K562 (cell line): Measurements from ENCODE around the gene RESP18. TPM values are rescaled to one million over a fixed set of nuclear protein-coding genes. Genes with fewer than 3 reads are reported as not detected.

Experiments used
- CXXC5 ChIP-seq: fragments of 250-450 bp; sonication (Bioruptor Pico); IDR thresholded peaks from 2 replicates; pipeline ENCODE4 v1.8.0; 2022; ENCODE audit warnings: inconsistent platforms, mild to moderate bottlenecking, moderate library complexity
- POLR2B ChIP-seq: fragments of 450-650 bp; IDR thresholded peaks from 2 replicates; pipeline ENCODE4 v1.6.1; 2018; ENCODE audit warnings: low read depth; ENCODE audit not compliant: partially characterized antibody
- USF2 ChIP-seq: sonication (generic); formaldehyde crosslinking; IDR thresholded peaks from 2 replicates; pipeline ENCODE4 v1.5.0; 2020; ENCODE audit warnings: missing genetic modification reagents
- ZNF324 ChIP-seq: fragments of 250-450 bp; sonication (Bioruptor Pico); IDR thresholded peaks from 2 replicates; pipeline ENCODE4 v1.4.0; 2020; ENCODE audit warnings: mild to moderate bottlenecking
- ZNF644 ChIP-seq: fragments of 200-800 bp; sonication (Bioruptor generic); IDR thresholded peaks from 2 replicates; pipeline ENCODE4 v1.6.1; 2016; ENCODE audit warnings: low read depth, missing genetic modification characterization, missing compliant biosample characterization
- polyA plus RNA-seq, 8 experiments: library from polyadenylated mRNA; depleted of rRNA in 4 of 8; stranded (reverse) in 5 of 8; unstranded in 3 of 8; fragments of >200 nt; fragmentation: Nextera tagmentation in 2 of 8; fragmentation: Illumina TruSeq in 1 of 8; extraction: Ambion mirVana in 2 of 8; extraction: Trizol in 1 of 8; gene quantifications; 2 replicates each; pipeline versions ENCODE4 v1.2.1 to v1.2.3, GENCODE V29; 2011 to 2014; ENCODE audit warnings: inconsistent platforms in 1 of 8, missing spikeins in 1 of 8
- total RNA-seq, 7 experiments: library from RNA; depleted of rRNA in 6 of 7; stranded (reverse); fragments of >200 nt in 6 of 7; fragmentation: Illumina TruSeq in 2 of 7; extraction: Trizol in 2 of 7; gene quantifications; 2 replicates each; pipeline versions ENCODE4 v1.2.1 to v1.2.3, GENCODE V29; 2011 to 2021; ENCODE audit warnings: low replicate concordance in 1 of 7
- TF ChIP-seq, protein P1 (sequence below): fragments of 250-450 bp; sonication (Bioruptor Pico); IDR thresholded peaks from 2 replicates; pipeline ENCODE4 v1.4.0; 2020

The RESP18 gene
- total and polyA plus RNA-seq, 9 of the 15 experiments (the other 6 are each of a cell fraction or from before 2014, with no cell fraction given), result not detected

DNA sequence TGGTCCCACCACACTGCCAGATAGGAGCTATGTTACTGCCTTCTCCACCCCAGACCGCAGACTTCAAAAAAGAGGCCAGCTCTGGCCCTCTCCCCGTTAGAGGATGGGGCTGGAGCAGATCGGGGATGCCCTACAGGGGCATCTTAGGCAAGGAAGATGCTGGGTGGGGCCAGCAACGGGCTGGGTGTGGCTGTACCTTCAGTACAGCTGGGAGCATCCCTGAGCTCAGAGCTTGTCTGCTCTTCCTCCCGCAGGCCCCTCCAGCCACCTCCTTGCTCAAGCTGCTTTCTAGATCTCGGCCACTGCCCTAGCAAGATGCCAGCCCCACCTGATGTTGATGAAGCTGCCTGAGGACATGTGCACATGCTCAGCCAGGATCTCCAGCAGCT is 33.2 kb downstream of the RESP18 start (continued):
- TF ChIP-seq, protein P1, sequence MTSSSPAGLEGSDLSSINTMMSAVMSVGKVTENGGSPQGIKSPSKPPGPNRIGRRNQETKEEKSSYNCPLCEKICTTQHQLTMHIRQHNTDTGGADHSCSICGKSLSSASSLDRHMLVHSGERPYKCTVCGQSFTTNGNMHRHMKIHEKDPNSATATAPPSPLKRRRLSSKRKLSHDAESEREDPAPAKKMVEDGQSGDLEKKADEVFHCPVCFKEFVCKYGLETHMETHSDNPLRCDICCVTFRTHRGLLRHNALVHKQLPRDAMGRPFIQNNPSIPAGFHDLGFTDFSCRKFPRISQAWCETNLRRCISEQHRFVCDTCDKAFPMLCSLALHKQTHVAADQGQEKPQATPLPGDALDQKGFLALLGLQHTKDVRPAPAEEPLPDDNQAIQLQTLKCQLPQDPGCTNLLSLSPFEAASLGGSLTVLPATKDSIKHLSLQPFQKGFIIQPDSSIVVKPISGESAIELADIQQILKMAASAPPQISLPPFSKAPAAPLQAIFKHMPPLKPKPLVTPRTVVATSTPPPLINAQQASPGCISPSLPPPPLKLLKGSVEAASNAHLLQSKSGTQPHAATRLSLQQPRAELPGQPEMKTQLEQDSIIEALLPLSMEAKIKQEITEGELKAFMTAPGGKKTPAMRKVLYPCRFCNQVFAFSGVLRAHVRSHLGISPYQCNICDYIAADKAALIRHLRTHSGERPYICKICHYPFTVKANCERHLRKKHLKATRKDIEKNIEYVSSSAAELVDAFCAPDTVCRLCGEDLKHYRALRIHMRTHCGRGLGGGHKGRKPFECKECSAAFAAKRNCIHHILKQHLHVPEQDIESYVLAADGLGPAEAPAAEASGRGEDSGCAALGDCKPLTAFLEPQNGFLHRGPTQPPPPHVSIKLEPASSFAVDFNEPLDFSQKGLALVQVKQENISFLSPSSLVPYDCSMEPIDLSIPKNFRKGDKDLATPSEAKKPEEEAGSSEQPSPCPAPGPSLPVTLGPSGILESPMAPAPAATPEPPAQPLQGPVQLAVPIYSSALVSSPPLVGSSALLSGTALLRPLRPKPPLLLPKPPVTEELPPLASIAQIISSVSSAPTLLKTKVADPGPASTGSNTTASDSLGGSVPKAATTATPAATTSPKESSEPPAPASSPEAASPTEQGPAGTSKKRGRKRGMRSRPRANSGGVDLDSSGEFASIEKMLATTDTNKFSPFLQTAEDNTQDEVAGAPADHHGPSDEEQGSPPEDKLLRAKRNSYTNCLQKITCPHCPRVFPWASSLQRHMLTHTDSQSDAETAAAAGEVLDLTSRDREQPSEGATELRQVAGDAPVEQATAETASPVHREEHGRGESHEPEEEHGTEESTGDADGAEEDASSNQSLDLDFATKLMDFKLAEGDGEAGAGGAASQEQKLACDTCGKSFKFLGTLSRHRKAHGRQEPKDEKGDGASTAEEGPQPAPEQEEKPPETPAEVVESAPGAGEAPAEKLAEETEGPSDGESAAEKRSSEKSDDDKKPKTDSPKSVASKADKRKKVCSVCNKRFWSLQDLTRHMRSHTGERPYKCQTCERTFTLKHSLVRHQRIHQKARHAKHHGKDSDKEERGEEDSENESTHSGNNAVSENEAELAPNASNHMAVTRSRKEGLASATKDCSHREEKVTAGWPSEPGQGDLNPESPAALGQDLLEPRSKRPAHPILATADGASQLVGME (CRISPR knock-in tag), result no peak
- TF ChIP-seq CXXC5 (CRISPR knock-in tag) (no peak), USF2 (CRISPR knock-in tag) (no peak), ZNF644 (tag) (no peak), ZNF324 (CRISPR knock-in tag) (no peak), POLR2B (no peak)
